ENCODE data around the gene DIP2B.

DNA sequence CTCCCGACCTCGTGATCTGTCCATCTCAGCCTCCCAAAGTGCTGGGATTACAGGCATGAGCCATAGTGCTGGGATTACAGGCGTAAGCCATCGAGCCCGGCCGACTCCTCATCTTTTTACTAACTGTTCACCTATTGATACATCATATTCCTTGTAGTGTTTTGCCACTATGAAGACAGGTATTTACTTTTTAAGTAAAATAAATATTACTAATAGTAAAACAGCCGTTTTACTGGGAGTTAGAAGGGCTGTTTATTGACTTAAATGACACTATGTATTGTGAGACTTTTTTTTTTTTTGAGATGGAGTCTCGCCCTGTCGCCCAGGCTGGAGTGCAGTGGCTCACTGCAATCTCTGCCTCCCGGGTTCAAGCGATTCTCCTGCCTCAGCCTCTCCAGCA lies 51.5 kb downstream of the DIP2B start:
- TF ChIP-seq, protein P1, sequence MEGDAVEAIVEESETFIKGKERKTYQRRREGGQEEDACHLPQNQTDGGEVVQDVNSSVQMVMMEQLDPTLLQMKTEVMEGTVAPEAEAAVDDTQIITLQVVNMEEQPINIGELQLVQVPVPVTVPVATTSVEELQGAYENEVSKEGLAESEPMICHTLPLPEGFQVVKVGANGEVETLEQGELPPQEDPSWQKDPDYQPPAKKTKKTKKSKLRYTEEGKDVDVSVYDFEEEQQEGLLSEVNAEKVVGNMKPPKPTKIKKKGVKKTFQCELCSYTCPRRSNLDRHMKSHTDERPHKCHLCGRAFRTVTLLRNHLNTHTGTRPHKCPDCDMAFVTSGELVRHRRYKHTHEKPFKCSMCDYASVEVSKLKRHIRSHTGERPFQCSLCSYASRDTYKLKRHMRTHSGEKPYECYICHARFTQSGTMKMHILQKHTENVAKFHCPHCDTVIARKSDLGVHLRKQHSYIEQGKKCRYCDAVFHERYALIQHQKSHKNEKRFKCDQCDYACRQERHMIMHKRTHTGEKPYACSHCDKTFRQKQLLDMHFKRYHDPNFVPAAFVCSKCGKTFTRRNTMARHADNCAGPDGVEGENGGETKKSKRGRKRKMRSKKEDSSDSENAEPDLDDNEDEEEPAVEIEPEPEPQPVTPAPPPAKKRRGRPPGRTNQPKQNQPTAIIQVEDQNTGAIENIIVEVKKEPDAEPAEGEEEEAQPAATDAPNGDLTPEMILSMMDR (conservative IDR thresholded peaks at IDR 0.05) = no peak
- TF ChIP-seq EZH2 (IDR thresholded peaks at IDR 0.05; ENCODE audit: low read depth) = no peak

Measured in PC-9 (cell line).